HG03460 (cell line): ENCODE data around the gene SREBF1.
"Not testable (repeated sequence)": the region's sequence is repeated elsewhere in the genome, so short reads cannot be mapped to it uniquely, and the experiment has no call there.

ENCODE experiments used
- ATAC-seq: cut with Tn5 transposase; IDR thresholded peaks from one replicate; pipeline ENCODE4 v1.9.1; 2021; ENCODE audit not compliant: unreplicated experiment

The SREBF1 gene

DNA sequence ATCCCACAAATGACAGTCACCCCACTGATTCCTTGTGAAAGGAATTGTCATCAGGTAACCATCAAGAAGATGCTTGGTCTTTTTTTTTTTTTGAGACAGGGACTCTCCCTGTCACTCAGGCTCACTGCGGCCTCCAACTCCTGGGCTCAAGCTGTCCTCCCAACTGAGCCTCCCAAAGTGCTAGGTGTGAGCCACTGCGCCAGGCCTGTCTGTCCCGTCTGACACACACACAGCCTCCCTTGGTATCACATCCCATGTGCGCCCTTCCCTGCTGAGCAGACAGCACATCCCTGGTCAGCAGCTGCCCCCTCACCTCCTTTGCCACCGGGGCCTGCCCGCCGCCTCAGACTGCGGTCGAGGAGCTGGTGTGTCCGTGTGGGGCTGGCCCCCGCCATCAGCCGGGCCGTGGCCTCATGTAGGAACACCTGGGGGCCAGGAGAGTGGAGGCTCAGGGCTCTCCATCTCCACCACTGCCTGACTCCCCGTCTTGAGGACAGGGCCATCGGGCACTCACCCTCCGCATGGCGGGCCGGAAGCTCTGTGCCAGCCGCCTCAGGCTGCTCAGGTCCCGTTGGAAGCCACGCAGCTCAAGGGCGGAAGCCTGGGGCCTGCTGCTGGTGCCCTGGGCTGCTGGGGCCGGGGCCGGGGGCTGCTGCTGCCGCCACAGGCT is 23.6 kb downstream of the SREBF1 start:
- ATAC-seq: no peak

DNA sequence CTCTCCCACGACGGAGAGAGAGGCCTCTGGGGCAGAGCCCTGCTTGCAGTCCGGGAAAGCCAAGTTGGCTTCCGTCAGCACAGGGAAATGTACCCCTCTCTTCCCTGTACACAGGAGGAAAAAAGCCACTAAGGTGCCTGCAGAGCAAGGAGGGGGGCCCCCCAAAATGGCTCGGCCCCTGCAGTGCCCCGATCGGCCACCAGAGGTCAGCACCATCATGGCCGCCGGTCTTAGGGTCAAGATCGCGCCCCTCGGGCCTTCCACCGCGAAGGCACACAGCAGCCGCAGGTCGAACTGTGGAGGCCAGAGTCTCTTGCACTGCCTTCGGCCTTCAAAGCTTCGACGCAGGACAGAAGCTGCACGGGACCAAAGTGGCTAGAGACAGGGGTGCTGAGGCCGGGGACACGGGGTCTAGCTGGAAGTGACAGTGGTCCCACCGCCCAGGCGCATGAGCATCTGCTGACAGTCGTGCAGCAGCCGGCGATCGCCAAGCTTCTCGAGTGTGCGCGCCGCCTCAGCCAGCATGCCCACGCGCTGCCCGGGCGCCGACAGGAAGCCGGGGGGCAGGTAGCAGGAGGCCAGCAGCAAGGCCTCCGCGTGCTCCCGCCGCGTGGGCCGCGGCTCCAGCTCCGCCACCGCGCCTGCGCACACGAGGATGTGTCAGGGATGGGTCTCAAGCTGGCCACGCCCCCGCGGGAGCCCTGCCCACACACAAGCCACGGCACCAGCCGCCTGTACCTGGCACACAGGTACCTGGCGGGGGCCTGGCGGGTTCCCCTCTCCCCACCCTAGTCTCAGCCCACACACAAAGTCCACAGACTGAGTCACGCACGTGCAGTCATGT is 24.4 kb downstream of the SREBF1 start:
- ATAC-seq: no peak

DNA sequence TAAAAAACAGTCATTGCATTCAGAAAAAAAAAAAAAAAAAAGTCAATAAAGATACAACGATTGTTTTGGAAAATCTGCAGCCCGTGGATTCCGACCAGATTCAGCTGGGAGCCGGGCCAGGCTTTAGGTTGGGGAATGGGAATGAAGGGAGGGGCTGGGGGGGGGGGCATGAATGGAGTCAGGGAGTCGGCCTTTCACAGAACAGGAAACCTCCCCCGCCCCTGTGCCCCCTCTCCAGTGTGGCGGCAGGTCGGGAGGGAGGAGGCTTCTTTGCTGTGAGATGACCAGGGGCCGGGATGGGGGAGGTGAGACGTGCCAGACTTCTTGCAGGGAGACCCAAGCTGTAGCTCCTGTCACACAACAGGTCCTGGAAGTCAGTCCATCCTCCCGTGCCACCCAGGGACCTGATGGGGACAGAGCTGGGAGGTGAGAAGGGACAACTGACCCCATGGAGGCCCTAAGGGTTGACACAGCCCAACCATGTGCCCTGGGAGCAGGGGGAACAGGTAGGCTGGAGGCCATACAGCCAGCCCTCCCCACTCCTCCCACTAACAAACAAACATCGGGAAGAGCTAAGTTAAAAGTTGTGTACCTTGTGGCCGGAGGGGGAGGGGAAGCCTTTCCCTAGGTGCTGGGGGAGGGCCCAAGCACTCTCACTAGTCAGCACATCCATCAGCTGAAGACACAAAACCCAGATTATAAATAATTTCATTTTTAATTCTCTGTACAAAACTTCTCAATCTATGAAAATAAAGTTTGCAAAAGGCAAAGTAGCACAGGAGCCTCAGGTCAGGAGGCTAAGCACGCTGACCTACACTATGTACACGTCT is 25.2 kb downstream of the SREBF1 start:
- ATAC-seq: no peak

DNA sequence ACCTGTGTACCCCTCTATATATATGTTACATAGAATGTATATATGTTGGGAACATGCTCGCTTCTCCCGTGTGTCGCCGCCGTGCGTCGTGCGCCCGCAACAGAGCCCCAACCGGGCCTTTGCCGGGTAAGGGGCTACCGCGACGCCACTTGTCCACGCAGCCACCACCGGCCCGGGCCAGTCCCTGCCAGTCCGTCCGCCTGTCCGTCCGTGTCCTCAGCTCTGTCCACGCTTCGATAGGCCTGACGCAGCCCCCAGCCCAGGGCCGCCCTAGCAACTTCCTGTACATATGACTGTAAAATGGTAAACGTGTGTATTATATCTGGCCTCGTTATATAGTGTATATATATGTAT is 25.9 kb downstream of the SREBF1 start:
- no peak for ATAC-seq

DNA sequence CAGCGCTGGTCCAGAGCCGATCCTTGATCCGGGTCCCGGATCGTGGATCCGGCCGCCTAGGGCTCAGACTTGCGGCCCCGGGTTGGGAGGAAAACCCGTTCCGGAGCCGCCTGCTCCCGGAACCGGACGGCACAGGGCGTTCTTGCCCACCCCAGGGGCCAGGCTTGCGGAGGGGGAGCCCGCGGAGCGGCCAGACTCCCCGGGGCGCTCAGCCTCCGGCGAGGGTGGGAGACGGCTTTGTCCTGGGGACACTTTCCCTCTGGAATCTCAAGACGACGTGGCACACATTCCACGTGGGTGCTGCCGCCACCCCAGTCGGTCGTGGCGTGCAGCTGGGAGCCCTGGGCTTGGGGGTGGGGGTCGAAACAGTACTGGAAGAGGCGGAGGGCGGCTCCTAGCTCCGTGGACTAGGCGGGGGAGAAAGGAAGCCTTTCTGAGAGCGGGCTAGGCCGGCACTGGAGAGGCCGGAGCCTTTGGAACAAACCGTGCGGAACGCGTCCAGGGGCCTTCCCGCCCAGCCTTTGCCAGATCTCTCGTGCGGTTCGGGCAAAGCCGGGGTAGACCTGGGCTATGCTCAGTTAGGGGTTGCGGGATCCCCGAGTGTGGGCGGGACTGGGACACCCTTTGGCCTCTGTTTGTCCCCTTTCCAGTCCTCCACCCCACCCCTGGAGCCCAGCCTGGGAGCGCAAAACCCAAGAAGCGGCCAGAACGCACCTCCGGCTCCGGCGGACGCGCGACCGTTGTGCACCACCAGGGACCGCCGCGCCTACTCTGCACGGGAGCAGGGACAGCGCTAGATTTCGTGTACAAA is 26.5 kb downstream of the SREBF1 start:
- ATAC-seq: no peak

DNA sequence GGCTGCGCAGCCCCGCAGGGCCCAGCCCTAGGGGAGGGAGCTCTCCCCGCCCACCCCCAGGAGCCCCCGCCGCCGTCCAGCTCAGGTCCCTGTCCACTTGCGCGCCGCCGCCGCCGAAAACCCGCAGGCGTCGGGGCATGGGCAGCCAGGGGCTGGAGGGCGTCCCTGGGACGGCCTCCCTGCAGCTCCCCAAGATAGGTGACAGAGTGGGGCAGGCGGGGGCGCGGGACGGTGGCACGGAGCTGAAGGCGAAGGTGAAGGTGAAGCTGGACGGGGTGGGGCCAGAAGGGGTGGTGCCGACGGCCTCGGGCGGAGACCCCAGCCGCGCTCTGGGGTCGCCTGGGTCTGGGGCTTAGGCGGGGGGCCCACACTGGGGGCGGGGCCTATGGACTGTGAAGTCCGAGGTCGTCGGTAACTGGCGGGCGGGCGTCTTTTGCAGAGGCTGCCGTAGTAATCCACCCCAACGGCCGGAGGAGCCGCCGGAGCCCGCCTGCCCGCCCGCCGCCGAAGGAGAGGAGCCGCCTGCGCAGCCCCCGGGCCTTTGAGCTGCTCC is 27.2 kb downstream of the SREBF1 start:
- ATAC-seq: no peak

DNA sequence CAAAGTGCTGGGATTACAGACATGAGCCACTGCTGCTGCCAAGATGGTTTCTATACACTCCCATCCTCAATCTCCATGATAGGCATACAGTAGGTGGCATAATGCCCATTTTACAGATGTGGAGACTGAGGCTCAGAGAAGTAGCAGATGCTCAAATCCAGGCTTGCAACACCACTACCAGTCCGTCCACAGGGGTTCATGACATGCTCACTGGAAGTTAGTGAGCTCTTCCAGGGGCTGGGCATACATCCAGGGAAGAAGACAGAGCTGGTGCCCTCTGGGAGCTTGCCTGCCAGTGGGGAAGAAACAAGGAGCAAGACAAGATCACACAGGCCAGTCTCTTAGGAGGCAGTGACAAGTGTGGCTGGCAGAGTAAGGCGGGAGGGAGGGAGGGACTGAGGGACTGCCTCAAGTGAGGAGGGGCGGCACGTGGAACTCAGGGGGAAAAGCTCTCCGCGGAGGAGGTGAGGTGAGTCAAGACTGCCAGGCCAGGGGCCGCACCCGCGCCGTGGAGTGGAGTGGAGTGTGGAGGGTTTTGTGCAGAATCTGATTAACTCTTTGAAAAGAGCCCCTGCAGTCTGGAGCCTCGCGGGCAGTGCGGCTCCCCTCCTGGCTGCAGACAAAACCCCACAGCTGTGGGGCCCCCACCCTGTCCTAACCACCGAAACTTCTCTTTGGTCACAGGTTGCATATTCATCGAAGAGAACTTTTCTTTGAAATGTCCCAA is 27.9 kb downstream of the SREBF1 start:
- ATAC-seq: no peak

DNA sequence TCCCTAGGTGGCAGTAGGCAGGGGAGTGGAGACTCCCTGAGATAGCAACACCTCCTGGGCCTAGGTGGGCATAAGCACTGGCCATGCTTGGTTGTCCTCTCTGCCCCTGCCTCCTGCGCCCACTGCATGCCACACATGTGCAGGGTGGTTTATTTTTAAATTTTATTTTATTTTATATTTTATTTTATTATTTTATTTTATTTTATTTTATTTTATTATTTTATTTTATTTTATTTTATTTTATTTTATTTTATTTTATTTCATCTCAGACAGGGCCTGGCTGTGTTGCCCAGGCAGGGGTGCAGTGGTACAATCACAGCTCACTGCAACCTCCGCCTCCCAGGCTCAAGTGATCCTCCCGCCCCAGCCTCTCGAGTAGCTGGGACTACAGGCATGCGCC is 28.6 kb downstream of the SREBF1 start:
- not testable (repeated sequence) for ATAC-seq

DNA sequence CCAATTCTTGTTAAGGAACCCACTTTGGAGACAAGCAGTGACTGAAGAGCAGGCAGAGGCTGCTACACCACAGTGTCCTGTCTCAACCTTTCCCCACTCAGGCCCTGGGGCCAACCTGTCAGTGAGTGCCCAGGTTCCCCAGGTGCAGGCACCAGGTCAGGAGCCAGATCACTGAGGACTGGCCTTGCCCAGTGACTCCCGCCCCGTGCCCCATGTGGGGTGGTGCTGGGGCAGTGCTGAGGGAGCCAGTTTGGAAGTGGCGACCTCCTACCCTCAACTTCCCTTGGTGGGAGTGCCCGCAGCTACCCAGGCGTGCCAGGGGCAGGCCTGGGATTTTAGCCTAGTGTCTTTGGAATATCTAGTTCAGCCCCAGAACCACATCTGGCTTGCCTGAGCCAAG is 29.3 kb downstream of the SREBF1 start:
- ATAC-seq: no peak

DNA sequence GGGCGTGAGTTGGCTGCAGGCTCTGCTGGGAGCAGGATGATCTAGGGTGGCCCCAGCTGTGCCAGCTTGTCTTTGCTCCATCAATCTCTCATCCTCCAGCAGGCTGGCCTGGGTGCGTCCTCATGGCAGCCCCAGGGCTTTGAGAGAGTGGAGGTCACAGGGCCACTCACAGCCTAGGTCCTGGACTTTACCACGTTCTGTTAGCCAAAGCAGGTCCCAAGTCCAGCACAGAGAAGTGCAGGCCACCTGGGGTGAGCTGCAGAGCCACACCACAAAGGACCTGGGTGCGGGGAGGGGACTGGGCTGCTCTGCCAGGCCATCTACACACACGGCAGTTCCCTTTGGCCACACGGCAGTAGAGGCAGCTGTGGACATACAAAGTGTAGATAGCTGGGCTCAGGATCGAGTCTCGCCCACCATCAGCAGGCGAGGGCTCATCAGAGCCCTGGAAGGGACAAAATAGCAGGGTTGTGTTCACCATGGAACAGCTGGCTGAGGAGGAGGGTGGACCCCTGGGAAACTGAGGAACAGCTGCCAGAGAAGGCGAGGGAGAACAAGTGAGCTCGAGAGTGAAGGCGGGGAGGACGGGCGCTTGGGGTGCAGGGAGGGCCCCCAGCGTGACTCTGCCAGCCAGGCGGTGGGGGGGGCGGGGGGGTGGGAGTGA is 30.0 kb downstream of the SREBF1 start:
- no peak for ATAC-seq

DNA sequence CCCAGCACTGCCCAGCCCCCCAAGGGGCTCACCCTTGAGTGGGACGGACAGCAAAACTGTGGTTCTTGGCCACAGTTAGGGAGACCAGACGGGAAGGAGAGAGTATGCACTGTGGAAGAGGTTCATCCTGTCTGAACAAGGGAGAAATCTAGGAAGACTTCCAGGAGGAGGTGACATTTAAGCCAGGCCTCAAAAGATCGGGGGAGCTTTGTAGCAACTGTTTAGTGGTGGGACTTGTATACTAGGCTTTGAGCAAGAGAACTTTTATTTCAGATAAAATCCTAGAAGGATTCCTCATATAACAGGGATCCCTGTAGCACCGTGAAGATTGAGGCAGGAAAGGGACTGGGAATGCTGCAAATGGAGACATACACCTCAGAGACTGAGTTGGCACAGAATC is 30.8 kb downstream of the SREBF1 start:
- ATAC-seq: no peak

DNA sequence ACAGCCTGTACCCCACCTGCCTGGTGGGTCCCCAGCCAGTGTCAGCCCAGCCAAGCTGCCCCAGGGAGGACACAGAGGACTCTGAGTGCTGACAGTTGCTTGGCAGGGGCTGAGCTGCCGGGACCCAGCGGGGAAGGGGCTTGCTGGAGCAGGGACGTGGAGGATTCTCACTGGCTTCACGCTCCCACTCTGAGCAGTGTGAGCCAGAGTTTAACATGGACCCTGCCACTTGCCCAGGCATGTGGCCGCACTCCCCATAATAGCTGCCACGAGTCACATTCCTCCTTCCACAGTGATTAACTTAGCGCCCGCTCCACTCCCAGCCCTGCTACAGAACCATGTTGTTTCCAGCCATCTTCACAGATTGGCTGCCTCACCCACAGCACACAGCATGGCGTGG is 31.2 kb downstream of the SREBF1 start:
- no peak for ATAC-seq

DNA sequence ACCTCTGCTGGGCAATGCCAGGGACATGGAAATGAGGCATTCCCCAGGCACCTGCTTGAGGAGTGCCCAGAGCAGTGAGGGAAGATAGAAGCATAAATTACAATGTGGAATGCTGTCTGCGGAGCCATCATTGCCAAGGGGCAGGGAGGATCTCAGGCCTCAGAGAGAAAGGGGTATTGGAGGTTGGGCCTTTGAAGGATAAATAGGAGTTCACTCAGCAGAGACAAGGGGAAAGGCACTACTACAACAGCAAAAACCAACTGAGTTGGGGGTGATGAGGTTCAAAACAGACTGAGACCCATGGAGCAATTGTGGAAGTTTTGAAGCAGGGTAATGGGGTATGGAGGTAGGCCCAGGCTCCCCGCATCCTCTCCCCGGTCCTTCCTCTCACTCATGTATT is 32.8 kb downstream of the SREBF1 start:
- ATAC-seq: no peak

DNA sequence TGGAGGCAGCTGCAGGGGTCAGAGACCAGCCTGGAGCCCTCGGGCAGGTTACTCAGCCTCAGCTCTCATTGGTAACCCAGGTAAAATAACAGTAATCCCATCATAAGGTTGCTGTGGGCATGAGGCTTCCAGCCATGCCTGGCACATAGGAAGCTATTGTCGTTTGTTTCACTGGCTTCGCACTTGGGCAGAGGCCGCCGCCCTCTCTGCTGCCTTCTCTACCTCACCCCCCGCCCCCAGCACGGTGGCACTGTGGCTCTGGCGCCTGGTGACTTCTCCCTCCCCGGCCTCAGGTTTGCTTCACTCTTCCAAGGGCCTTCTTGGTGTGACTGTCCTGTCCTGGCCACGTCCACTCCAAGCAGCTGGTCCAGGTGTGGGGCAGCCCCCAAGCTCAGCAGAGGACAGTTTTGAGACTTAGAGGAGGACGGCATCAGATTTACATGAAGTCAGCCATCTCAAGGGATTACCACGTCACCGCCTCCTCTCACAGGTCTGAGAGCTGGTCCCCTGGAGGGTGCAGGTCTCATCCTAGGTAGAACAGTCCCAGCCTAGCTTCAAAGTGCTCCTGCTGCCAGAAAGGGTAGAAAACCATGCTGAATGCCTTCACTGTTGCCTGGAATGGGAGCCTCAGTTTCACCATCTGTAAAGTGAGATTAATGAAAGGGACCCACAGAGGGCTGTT is 34.8 kb downstream of the SREBF1 start:
- ATAC-seq: no peak

DNA sequence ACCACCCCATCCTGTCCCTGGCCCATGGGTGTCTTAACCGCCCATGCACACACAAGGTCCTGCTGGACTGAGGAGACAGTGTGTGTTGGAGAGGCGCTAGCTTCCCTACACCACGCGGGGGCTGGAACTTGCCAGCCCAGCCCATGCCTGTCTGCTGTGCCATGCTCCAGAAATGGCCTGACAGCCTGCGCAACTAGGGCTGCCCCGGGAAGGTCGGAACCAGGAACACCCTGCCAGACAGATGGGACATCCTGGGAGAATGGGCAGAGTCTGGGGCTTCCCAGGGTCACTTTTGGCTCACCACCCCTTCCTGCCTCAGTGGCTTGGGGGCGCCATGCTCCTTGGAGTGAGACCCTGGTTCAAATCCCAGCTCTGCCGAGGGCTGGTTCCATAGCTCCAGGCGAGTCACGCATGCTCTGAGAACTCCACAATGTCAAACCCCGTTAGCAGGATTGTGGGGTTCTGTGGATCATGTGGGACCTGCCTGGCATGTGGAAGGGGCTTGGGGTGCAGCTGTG is 36.2 kb downstream of the SREBF1 start:
- ATAC-seq: no peak

DNA sequence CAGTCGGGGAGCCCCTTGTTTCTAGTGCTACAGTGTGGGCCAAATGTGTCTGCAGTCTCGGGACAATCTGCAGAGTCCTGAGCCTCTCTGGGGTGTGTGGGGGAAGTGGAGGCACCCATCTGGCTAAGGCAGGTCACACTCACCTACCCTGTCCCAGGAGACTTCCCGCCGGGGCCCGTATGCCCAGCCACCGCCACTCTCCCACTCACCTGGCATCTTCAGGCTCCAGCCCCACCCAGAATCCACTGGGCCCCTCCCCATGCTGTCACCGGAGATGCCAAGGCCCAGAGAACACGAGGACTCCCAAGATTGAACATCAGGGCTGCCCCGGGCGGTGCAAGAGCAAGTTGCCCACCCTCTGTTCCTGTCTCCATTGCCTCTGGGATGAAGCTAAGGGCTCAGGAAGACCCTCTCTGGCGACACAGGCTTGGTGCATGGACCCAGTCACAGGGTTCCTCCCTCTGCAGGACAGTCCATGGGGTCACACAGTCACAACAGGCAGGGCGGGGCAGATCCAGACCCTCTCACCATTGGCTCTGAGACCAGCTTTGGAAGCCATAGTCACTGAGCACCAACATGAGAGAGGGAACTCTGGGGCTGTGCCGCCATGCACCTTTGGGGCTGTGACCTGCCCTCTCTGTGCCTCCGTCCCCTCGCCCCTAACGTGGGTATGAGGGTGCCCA is 38.1 kb downstream of the SREBF1 start:
- no peak for ATAC-seq

DNA sequence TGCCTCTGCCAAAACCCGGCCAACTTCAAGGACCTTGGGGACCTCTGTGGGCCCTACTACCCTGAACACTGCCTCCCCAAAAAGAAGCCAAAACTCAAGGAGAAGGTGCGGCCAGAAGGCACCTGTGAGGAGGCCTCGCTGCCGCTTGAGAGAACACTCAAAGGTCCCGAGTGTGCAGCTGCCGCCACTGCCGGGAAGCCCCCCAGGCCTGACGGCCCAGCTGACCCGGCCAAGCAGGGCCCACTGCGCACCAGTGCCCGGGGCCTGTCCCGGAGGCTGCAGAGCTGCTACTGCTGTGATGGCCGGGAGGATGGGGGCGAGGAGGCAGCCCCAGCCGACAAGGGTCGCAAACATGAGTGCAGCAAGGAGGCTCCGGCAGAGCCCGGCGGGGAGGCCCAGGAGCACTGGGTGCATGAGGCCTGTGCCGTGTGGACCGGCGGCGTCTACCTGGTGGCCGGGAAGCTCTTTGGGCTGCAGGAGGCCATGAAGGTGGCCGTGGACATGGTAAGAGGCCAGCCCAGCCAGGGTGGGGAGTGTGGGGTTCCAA is 38.7 kb downstream of the SREBF1 start:
- ATAC-seq: no peak
